HG03097 (cell line): ENCODE measurements around the gene SUGCT.

Experiments
- ATAC-seq: cut with Tn5 transposase; IDR thresholded peaks from one replicate; pipeline ENCODE4 v1.9.1; 2021; ENCODE audit not compliant: unreplicated experiment, low FRiP score

The SUGCT gene

DNA sequence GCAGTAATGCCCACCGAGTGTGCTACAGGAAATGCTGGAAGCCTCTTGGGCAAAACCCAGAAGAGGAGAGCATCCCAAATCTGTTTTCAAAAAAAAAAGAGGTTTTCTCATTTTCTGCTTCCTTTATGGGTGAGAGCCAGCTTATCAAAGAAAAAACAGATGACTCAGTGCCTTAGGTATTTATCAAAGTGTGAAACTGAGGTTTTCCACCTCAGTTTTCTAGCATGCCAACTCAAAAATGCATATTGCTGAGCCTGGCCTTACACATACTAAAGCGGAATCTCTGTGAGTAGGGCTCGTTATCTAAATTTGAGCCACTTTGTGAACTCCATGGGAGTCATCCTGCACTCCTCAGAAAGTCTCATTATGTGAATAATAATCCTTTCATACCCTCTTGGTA lies 705.1 kb downstream of the SUGCT start:
- ATAC-seq = no peak

DNA sequence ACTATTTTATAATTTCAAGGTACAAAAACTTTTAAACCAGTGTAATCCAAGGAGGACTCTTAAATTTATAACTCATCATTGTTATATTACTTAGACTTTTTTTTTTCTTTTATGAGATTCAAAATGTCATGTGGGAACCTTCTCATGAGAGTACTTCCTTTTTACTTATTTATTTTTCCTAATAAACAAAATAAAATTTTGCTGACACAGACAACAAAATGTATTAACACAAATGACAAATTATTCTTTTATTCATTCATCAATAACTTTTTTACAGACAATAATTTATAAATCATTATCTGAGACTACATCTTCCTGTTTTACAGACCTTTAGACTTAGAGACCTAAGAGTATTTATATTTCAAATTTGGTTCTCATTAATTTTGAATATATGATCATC lies 706.2 kb downstream of the SUGCT start:
- no peak for ATAC-seq

DNA sequence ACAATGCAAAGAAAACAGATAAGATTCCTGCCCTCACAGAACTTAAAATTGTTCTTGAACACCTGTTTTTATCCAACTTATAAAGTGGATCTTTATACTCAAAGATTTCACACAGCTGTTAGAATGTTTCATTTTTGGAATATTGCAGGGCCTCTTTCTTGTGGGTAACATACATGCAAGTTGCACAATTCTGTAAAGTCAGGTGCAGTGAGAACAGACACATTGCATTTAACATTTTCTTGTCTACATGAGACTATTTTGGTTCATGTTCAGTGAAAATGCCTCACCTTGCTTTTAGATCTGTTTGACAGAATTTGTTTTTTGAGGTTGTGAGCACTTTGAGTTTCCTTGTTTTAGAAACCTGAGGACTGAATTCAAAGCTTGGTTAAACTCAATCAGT lies 707.8 kb downstream of the SUGCT start:
- ATAC-seq = no peak

DNA sequence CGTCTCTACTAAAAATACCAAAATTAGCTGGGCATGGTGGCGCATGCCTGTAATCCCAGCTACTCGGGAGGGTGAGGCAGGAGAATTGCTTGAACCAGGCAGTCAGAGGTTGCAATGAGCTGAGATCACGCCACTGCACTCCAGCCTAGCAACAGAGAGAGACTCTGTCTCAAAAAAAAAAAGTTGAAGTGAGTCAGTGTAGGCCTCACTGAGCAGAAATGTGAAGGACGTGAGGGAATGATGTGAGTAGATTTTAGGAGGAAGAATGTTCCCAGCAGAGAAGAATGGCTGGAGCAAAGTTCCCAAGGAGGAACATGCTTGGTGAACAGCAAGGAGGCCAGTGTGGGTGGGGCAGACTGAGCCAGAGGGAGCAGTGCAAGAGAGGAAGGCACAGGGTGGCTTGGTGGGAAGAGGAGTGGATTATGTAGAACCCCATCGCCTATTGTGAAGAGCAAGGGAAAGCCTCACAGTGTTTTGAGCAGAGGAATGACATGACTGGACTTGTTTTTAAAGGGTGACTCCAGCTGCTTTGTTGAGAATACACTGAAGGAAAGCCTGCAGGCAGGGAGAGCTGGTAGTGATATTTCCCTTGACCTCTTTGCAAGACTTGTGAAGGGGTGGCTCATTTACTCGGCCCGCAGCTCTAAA lies 708.7 kb downstream of the SUGCT start:
- no peak for ATAC-seq

DNA sequence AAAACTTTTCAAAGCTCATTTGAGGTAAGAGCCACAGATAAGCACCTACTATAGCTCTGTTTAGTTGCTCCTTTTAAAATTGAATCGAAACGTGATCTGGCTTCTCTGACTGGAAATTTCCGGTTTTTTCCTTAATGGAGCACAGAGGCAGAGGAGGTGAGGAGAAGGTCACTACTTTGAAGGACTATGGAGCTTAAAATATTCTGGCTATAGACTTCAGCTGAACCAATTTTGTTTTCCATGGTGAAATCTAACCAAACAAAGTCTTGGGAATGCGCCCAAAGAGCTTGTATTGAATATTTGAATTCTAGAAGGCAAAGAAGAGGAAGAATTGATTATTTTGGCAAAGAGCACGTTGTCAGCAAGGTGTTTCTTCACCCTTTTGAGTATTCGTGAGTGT lies 711.1 kb downstream of the SUGCT start:
- no peak for ATAC-seq

DNA sequence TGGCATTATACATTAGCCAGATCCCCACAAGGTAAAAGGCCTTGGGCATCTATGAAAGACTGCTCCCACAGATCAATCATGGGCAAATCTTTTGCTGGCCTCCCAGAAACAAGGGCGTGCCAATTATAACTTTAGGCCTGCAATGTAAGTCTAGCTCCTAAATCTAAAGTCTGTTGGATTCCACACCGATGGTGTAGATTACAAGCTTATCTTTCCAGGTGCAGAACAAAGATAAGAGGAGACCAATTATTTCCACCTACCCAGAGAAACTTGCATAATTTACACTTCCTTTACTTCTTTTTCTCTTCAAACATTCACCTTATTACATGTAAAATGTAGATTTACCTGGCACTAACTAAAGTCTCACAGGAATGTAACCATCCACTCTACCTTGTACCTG lies 713.1 kb downstream of the SUGCT start:
- ATAC-seq = no peak

DNA sequence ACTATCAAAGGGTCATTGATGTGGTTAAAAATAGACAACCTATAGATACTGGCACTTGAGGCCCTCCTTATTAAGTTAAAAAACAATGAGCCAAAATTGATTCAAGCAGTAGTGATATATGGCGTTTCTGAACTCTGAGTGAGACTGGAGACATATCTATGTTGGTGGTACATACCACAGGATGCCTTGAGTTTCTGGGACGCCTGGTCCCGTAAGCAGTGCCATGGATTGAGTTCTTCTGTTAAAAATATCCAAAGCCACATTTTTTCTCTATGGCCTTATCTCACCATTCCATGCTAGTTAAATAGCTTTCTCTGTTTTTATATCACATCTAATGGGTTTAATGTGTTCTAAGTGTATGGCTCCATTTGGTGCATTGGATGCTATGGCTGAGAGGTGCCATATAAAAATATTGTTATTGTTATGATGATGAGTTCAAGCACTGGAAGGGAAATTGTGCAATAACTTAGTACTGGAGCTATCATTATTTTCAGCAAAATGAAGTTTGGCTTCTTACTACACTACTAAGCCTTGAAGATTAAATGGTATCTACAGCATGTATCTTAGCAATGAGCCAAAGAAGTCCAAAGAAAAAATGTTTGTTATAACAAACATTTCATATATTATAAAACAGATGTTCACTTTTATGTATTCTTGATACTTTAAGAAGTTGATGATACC lies 713.9 kb downstream of the SUGCT start:
- ATAC-seq = no peak

DNA sequence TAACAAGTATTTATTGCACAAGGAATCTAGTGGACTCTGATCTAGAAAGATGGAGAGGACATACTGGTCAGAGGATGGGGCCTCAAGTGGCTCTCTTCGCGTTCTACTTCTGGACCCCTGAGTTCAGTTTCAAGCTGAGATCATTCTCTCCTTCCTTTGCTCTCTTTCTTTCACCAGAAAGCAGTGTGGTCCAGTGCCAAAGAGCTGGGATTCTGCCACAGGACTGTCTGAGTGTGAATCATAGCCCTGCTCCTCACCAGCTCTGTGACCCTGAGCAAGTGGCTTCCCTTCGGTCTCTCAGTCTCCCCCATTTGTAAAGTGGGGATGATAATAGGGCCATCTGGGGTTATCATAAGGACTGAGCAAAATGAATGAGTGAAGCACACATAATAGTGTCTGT lies 715.2 kb downstream of the SUGCT start:
- ATAC-seq = no peak

DNA sequence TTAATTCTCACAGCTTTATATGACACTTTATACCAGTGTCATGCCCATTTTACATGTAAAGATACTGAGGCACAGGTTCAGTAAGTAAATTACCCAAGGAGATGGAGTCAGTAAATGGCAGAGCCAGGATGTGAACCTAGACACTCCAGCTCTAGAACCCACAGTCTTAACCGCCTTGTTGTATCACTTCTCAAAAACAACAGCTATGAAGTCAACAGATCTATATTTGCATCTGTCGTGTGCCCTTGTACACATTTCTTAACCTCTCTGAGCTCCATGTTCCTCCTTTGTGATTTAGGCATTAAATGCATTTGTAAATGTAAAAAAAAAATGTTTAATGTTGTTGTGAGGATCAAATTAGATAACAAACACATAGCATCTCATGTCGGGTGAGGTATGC lies 716.2 kb downstream of the SUGCT start:
- no peak for ATAC-seq

DNA sequence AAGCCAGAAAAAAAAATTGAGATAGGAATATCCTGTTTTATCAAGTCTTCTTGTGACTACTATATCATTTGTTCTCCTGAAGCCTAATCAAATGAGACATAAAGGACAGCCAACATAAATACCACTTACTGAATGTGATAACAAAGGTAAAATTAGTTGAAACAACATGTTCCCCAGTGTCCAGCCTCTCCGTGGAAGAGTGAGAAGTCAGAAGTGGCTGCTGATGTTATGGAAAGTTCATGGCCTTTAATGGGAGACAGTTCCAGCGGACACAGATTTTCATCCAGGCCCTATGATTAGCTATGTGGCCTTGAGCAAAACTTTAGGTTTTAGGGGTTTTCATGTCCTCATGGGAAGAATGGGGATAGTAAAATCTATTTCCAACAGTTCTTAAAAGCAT lies 724.3 kb downstream of the SUGCT start:
- no peak for ATAC-seq

DNA sequence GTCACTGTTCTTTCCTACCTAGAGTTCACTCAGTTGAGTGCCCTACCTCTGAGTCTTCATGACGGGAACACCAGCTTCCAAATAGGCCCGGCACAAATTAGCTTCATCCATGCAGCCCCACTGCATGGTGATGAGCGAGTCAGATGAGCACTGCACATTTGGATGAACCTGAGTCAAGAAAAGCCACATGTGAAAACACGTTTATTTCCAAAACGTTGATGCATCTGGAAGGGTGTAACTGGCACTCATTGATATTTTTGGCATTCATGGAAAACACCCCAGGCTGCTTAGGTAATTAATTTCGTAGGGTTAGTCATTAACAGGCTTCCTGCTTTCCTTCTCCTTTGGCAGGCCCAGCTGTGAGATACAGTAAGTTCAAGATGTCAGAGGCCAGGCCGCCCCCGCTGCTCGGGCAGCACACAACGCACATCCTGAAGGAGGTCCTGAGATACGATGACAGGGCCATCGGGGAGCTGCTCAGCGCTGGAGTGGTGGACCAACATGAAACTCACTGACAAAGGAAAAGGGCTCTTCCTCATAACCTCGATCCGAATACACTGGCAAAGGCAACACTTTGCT lies 725.2 kb downstream of the SUGCT start:
- no peak for ATAC-seq

DNA sequence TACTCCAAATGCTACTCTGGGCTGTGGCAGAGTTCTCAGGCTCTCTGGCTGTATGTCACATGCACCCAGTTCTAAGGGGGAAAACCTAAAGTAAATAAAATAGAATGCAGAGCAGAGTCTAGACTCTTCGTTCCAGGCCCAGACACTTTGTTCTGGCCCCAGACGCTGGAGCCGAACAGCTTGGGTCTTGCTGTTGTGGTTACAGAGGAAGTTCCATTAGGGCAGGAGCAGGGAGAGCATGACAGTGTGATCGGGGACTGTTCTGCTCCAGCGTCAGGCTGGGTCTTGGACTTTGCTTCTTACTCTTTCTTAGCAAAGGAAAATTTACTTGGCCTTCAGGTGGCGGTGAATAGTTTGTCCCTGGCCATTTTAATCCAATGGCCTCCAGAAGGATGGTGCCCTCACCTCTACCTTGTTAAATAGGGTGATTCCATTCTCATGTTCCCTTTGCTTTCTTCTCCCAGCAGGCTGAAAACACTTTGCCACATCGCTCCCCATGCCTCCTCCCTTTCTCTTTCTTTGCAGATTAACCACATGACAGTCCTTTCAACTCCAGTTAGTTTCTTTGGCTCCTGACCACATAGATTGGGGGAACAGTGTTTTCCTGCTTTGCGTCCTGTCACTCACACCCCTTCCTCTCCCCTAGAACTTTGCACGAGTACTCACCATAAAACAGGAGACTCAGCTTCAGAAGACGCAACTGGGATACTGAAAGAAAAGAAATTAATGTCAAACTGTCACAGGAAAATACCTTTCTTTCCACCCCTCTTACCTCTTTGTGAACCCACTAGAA lies 730.8 kb downstream of the SUGCT start:
- no peak for ATAC-seq

DNA sequence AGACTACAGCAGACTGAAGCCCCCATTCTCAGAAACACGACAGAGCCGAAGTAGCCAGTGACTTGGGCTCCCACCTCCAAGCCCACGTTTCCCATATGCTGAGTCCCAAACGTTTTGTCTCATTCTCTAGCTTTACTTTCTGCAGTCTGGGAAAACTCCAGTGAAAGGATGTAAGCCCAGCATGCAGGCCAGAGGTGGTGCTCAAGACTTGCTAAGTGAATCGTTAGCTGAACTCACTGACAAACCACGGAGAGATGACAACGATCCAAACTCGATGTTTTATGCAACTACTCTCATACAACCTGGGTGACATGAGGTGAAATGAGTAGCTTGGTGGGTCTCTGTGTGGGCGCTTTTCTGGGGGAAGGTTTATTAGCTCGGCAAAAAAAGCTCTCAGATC lies 731.8 kb downstream of the SUGCT start:
- ATAC-seq = no peak

DNA sequence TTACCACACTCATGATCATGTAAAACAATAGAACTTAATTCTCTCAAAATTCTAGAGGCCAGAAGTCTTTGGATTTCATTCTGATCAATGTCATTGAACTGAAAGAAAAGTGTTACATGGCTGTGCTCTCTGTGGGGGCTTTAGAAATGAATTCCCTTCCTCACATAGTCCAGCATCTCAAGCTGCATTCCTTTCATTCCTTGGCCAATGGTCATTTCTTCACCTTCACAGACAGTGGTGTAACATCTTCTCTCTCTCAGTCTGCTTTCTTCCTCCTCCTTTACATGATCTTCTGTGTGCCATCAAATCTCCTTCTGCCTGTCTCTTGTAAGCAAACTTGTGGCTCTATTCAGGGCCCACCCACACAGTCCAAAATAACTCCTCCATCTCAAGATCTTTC lies 735.3 kb downstream of the SUGCT start:
- no peak for ATAC-seq

DNA sequence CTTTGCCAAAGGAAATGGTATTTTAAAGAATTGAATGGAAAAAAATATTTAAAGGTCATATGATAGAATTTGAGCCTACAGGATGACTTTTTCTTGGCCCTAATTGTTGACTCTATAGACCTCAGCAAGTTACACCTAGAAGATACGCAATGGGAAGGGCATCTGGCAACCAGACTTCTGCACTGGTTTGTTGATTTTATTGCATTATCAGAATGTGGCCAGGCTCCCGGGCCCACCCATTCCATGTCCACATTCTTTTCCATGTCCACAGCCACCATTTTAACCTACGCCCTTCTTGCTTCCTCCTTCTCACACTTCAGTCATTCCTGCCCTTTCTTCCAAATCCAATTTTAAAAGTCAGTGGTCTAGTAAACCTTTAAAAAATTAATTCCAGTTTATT lies 738.4 kb downstream of the SUGCT start:
- no peak for ATAC-seq

DNA sequence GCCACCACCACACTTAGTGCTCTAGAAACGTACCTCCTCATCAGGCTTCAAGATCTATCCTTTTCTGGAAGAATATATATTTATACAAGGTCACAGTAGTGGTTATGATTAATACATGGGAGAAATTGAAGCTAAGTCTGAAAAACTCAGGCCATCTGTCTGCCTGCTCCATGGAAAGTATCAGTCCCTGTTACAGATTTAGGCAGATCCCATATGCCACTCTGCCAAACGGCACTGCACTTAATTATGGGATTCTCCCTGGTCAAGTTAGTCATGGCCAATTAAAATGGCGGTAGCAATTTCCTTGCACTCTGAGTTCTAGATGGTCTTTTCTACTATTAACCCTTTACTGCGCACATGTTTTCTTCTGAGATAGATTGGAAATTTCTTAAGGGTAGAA lies 740.0 kb downstream of the SUGCT start:
- no peak for ATAC-seq

DNA sequence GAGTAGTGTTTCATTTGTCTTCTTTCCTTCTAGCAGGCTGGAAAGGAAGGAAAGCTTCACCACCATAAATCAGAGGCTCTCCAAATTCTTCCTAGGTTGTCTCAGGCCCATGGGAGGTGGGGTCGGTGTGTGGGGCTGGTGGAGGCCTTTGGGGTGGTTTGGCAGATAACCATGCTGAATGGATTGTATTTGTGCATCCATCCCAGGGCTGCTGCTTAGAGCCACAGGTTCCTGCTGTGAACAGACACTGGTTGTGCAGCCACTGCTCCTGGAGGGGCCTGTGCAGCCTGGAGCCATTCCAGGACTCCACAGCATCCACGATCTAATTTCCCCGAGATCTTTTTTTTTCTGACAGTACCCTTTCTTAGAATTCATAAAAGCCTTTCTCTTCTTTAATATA lies 741.8 kb downstream of the SUGCT start:
- ATAC-seq = no peak

DNA sequence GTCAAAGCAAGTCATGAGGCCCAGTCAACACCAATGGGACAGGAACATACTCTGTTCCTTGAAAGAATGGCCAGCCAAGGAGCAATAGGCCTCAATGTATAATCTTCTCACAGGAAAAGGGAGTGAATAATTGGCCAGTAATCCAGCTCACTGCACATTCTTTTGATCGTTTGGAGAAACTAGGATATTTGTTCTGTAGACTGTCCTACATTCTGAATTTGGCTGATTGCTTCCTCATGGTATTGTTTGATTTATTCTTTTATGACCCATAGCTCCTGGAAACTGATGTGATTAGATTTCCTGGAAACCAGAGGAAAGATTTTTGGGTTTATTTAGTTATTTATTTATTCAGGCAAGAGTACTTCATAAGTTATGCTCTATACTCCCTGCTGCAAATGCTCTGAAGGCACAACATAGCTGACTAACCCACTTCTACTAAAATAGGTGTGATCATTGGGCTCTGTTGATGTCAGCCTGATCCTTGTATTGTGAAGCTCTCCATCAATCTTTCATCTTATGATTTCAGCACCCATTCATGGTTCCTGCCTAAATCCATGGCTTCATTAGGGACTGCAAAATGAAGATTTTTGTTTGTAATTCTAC lies 745.2 kb downstream of the SUGCT start:
- no peak for ATAC-seq

DNA sequence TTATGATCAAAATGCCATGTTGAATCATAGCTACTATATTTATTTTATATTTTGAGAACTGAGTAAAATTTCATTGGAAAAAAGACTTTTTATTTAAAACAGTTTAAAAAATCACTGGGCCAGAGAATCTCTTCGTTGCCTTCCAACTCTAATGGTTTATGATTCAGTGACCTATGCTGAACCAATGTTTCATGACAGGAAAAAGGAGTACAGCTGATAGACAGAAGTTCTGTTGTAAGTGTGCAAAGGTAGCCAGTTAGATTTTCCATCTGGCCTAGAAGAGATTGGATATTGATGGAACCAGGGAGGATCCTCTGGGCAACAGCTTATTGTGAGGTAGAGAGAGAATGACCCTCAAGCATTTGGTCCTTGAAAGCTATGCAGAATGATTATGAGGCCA lies 745.8 kb downstream of the SUGCT start:
- ATAC-seq = no peak

DNA sequence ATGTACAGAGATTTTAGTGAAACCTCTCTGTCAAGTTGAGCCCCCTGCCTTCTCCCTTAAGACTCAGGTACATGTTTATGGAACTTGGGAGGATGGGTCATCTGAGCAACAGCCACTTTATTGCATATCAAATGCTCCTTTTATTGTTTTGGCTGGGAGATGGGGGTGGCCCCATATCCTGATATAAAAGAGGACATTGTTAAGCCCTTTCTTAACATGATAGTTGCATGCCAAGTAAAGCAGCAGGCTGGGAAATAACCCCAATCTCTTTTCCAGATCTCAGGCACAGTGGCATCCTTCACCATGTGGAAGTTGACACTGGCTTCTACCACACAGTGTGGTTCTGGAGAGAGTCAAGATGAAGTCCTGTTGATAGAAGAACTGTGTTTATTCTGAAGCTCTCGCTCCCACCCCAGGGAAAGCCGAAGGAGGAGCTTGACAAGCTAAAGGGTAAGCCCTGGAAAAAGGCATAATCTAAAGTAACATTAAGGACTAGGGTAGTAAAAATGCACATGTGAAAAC lies 746.7 kb downstream of the SUGCT start:
- ATAC-seq = no peak

DNA sequence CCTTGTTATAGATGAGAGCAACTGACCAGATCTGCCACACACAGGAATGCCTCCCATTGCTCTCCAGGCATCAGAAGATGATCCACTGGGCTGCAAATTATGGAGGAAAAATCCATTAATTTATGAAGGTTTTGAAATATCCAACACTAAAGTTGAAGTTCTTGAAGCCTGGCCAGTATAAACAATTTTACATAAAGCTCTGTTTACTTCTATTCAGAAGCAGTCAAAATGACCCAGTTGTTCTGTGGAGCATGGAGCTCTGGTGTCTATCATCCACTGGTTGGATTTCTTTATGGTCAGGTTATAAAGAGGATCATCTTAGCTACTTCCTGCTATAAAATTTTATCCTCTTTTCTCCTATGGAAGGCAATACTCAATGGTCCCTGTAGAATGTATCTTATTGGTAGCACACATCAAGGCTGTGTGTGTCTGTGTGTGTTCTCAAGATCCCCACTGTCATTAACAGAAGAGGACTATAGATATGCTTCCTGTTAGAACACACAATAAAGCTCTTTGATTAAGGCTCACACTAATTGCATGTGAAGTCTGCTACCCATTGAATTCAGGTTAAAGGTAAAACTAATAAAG lies 747.4 kb downstream of the SUGCT start:
- no peak for ATAC-seq
